Measurements from ENCODE around the gene PSMD1.

The PSMD1 gene

GRCh38 chr2:231034291-231034882 is 22.3 kb upstream of the PSMD1 start:
- no peak for DNase-seq (ENCODE audit: low read depth in 1 of 2, low spot score in 1 of 2)

- no peak for DNase-seq (ENCODE audit: low read depth in 1 of 2, low spot score in 1 of 2)
These were observed 20.5 kb upstream of the PSMD1 start for GRCh38 chr2:231036131-231036530.

GRCh38 chr2:231036578-231037106 is 20.0 kb upstream of the PSMD1 start:
- no peak for DNase-seq (ENCODE audit: low read depth in 1 of 2, low spot score in 1 of 2)

DNA sequence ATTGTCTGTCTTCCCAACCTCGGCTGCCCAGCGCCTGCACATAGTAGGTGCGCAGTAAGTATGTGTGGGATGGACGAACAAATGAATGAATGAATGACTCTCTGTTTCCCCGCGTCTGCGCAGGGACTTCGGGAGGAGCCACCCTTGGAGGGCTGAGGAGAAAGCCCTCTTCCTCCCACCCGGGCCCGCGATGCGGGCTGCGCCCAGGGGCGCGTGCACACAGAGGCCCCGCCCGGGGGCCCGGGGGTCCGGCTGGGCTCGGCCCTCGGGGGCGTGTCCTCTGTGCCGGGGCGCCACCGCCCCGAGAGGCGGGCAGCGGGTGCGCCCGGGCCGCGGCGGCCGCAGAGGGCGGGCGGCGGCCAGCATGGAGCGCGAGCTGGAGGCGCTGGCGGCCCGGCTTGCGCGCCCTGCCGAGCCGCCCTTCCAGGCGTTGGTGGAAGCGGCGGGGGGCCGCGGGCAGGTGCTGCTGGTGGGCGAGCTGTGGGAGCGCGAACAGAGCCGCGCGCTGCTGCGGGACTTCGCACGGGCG is 19.4 kb upstream of the PSMD1 start, which contains the start of gene C2orf72:
TSS of gene C2orf72 (plus strand) at position 322 of the 529 bp plus-strand sequence. CDS start at position 365, 43 bp downstream.
- no peak for DNase-seq (ENCODE audit: low read depth in 1 of 2, low spot score in 1 of 2)

GRCh38 chr2:231037731-231038482 is 18.8 kb upstream of the PSMD1 start:
- DNase-seq (ENCODE audit: low read depth in 1 of 2, low spot score in 1 of 2): no peak

DNA sequence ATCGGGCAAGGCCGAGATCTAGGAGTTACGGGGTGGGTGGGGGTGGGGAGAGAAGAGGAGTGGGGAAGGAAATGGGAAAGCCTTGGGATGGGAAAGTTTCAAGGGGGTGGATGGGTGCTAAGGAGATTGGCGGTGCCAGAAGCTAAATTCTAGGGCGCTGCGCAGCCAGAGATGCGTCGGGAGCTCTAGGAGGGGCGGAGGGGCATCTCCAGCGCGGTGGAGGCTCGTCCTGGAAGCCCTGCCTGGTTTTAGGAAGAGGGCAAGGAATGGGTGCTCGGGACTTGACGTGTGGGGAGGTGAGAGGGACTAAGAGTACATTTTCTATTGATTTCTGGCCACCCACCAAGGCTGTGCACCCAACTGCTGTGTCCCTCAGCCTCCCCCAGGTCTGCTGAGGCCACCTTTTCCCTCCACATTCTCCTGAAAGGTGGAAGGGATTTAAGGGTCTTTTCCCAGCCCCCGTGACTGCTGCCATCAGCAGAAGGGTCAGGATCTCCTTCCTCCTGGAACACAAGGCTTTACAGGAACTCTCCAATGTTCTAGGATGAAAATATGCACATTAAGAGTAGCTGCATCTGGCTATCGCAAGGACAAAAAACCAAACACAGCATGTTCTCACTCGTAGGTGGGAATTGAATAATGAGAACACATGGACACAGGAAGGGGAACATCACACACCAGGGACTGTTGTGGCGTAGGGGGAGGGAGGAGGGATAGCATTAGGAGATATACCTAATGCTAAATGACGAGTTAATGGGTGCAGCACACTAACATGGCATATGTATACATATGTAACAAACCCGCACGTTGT is 18.0 kb upstream of the PSMD1 start:
- DNase-seq (ENCODE audit: low read depth in 1 of 2, low spot score in 1 of 2): no peak

DNA sequence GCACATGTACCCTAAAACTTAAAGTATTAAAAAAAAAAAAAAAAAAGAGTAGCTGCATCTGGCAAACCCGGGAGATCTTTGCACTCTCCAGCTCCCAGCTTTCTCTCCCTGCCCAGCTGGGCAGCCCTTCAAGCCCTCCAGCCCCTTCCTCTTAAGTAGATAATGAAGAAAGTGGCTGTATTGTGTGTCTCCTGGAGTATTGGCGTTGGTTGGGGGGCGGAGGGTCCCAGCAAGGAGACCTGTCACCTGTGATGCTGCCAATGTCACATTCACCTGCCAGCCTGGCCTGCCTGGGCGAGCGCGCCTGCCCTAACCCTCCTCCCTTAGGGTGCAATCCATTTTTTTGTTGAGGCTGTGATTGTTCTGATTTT is 17.4 kb upstream of the PSMD1 start:
- DNase-seq (ENCODE audit: low read depth in 1 of 2, low spot score in 1 of 2): no peak

DNA sequence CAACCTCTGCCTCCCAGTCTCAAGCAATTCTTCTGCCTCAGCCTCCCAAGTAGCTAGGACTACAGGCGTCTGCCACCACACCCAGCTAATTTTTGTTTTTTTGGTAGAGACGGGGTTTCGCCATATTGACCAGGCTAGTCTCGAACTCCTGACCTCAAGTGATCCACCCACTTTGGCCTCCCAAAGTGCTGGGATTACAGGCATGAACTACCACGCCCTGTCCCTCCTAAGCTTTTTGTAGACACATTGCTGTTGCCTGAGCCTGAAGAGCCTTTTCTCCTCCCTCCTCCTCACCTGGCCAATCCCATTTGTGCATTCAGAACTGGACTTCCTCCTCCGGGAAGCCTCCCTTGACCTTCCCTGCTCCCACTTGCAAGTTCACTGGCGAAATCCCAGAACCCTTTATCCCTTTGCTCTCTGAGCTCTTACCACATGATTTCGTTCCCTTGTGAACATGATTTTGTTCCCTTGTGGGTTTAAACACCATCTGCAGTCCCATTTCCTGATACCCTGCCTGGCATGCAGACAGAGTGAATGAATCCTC is 16.8 kb upstream of the PSMD1 start:
- DNase-seq (ENCODE audit: low read depth in 1 of 2, low spot score in 1 of 2): no peak

- DNase-seq (ENCODE audit: low read depth in 1 of 2, low spot score in 1 of 2): no peak
These were observed 15.5 kb upstream of the PSMD1 start for GRCh38 chr2:231041061-231041689.

DNA sequence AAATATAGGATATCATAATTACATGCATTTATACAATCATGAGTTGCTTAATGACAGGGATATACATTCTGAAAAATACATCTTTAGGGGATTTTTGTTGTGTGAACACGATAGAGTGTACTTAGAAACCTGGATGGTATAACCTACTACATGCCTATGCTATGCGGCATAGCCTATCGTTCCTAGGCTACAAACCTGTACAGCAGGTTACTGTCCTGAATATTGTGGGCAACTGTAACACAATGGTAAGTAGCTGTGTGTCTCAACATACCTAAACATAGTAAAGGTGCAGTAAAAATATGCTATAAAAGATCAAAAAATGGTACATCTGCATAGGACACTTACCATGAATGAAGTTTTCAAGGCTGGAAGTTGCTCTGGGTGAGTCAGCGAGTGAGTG is 12.9 kb upstream of the PSMD1 start:
- DNase-seq (ENCODE audit: low read depth in 1 of 2, low spot score in 1 of 2): no peak

- no peak for DNase-seq (ENCODE audit: low read depth in 1 of 2, low spot score in 1 of 2)
These were observed 9.8 kb upstream of the PSMD1 start for GRCh38 chr2:231046916-231047273.

- DNase-seq (ENCODE audit: low read depth in 1 of 2, low spot score in 1 of 2): no peak
These were observed 9.3 kb upstream of the PSMD1 start for GRCh38 chr2:231047274-231047922.

DNA sequence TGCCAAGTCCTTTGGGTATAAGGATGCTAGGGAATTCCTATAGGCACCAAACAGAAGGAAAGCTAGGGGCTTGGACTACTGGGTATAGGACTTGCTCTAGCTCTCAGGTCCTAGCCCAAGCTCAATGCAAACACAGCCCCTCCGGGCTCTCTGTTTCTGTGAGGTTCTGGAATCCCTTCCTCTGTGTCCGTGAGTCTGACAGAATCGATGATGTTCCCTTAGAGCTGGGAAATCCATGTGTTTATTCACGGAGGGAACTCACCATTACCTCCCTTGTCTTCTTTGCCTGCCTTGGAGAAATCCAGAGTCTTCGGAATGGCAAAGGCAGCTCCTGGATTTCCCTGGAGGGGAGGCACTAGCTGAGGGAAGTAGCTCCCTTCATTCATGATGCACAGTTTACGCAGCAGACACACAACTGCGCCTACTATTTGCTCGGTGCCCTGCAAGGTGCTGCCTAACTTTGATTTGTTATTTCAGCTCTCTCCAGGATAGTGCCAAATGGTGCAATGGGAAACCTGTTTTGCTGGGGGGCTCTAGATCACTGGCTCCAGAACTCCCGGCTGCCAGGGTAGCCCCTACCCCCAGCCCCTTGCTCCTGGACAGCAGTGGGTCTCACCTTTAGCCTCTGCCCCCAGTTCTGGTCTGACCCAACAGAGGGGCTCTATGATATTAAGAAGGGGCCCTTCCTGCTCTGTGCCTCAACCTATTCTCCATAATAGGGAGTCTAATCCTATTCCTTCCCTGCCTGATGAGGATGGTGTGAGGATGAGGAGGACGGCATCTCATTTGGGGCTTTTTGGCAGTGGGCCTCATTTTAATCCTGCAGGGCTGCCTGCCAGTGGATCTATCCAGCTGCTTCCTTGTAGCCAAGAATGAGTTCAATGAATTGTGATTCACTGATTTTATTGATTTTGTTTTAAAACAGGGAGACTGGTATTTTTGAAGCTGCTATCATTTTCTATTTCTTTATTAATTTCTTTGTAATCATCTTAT is 8.4 kb upstream of the PSMD1 start:
- no peak for DNase-seq (ENCODE audit: low read depth in 1 of 2, low spot score in 1 of 2)

DNA sequence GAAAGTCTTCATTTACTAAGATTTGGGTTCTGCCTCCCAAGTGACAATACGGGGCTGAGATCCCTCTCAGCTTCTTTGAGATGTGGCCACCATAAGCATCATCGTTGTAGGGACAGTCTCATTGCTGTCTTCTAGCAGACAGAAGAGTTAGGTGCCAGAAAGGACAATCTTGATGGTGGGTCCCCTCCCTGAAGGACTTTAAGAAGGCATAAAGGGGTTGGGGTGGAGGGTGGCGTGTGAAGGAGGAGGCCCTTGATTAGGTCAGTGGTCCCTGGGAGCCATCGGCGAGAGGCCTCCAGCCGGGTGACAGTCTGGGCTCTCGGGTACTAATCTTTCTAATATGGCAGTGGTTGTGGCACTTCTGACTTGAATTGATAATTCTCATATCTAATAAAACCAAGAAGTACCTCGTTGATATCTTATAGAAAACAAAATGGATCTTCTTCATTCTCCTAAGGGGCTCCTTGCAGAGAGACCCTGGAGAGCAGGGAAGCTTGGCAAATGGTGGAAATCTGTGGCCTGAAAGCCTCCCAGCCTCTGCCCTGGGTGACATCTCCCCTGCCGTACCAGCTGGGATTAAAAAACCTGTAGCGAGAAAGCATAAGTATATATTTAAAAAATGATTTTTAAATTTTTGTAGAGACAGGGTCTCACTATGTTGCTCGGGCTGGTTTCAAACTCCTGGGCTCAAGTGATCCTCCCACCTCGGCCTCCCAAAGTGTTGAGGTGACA is 7.2 kb upstream of the PSMD1 start:
- DNase-seq (ENCODE audit: low read depth in 1 of 2, low spot score in 1 of 2): no peak

DNA sequence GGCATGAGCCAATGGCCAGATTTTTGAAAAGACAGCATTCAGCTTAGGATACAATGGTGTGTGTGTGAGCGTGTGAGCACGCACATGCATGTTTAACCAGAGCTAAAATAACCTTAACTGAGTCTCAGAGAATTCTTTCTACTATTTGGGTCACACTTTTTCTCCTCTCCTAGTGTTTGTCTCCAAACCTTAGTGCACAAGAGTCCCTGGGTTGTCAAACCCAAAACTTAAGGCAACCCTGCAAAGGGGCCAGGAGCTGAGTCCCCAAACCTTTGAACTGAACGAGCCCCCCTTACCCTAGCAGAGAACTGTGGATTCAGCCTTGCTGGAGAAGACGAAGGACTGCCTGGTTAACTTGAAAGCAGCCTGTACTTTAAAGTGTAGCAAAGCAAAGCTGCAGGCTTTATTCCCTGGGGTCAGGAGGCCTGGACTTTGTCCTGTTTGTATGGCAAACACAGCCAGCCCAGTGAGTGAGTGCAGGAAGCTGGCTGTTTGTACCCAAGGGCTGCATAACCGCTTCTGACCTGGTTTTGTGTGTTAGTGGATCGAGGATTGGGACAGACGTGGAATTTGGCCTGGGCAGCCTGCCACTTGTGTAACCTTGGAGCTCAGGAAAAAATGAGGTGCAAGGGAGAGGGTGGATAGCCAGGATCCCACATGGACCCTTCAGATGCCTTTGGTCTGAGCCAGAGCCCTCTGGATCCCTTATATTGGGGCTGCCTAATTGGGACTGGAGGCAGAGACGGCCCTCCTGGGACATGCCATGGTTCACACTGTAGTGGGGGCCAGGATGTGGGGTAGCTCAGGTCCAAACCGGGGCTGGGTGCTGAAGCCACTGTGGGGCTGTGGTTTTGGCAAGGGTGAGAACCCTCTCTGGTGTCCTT is 6.4 kb upstream of the PSMD1 start:
- no peak for DNase-seq (ENCODE audit: low read depth in 1 of 2, low spot score in 1 of 2)

DNA sequence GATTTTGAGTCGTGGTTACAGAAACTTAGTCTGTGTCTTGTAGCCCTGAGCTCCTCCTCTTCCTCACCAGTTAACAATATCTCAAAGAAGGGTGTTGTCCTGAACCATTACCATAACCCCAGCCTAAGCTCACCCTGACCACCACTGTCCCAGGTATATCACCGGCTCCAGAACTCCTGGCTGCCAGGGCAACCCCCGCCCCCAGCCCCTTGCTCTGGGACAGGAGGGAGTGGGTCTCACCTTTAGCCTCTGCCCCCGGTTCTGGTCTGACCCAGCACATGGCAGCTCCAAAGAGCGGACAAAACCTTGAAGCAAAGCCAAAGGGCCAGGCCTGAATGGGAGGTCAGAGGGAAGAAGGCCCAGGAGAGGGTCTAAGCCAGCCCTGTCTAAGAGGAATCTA is 5.6 kb upstream of the PSMD1 start:
- no peak for DNase-seq (ENCODE audit: low read depth in 1 of 2, low spot score in 1 of 2)
